HG03135 (cell line): ENCODE measurements around the gene RBPJ.

Experiments
- ATAC-seq: cut with Tn5 transposase; IDR thresholded peaks from one replicate; pipeline ENCODE4 v1.9.1; 2021; ENCODE audit warnings: mild to moderate bottlenecking, moderate library complexity; ENCODE audit not compliant: unreplicated experiment

The RBPJ gene

DNA sequence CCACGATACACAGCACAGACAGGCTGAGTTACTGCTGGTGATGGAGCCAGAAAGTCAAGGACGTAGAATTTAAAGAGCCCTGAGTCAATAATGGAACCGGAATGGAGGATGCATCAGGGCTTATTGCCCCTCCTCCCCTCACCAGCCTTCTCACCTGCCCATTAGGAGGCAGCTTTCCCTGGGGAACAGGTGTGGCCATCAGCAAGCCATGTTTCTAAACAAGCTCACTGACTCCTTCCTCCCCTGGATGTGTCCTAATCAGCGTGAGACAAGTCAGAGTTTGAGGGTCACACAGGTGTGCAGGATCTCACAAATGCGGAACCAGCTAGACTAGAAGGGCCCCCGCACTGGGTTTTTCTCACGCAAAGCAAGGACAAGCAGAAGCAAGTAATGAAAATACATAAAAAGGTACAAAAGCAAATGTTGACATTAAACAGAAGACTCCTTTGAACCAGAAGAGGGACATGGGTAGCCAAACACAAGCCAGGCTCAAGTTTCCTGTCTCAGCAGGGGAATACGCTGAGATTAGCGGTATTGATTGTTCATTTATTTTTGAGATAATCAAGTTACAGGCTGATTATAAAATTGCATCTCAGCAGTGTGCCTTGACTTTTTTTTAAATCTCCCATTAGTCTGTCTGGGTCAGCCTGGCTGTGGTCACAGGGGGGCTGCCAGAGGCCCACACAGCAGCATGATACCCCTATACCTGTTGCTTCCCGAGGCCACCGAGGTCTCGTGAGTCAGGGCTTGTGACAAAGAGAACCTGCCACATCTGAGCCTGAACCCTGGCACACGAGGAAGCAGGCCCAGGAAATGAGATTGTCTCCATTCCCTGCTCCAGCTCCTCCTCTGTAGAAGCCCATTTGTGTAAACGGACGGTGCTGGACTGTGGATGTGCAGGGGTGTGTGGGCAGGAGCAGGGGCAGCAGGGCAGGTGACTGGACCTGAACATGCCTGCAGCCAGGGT is 132.0 kb downstream of the RBPJ start:
- ATAC-seq: no peak

DNA sequence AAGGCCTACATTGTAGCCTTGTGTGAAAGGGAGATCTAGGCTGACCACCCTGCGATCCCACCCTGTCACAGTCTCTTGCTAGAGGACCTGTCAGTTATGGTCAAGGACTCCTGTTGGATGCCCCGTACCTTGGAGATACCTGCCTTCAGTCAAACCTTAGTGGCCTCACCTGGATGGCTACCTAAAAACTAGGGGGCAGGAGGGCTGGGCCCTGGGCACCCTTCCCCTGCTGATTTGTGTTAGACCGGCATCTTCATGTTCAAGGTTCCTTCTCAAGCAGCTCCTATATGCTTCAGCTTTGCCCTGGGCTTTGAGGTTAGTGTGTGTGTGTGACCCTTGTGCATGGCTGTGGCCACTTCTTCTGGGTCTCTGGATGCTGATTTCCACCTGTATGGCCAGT is 134.1 kb downstream of the RBPJ start:
- no peak for ATAC-seq

DNA sequence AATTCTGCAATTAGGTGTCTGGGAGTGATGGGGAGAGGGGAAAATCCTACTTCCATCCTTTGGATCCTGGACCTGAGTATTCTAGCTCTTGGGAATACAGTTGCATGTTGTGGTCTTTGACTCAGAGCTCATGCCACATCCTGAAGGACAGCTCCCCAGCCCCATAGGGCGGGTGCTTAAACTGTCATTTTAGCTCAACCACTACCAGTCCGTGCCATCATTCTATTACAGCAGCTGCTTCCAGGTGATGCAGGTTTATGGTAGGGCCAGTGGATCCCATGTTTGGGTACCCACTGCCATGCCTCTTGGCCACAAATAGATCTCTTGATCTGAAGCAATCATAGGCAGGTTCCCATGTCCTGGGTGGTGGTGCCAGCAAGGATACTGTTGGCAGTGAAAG is 134.8 kb downstream of the RBPJ start:
- no peak for ATAC-seq

DNA sequence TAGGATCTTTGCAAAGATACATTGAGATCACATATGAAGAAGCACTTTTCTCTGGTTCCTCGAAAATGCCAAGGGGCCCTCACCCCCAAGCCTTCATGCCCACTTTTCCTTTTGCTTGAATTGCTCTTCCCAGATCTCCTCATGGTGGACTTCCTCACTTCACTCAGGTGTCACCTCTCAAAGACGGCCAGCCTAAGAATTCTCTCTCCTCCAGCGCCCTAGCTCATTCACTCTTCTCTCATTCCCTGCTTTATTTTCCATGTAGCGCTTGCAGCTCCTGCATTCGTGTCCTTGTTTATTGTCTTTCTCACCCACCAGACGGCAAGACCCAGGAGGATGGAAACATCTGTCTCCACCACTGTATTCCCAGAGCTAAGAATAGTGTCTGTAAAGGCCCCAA is 136.6 kb downstream of the RBPJ start:
- no peak for ATAC-seq

DNA sequence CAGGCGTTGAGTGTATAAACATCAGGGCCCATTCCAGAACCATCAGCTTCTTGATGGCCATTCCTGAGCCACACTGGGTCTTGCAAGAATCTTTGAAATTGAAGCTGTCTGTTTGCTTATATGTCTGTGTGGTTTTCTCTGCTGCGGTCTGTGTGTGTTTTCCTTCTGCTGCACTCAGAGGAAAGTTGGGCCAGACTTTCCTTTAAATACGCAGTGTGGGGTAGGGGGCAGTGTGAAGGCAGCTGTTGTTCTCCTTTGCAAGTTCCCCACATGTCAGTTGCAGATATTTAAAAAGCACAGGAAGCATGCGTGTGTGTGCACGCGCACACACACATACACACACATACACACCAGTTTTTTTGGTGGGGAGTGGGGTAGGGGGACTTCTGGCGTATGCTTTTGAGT is 137.3 kb downstream of the RBPJ start:
- ATAC-seq: no peak

DNA sequence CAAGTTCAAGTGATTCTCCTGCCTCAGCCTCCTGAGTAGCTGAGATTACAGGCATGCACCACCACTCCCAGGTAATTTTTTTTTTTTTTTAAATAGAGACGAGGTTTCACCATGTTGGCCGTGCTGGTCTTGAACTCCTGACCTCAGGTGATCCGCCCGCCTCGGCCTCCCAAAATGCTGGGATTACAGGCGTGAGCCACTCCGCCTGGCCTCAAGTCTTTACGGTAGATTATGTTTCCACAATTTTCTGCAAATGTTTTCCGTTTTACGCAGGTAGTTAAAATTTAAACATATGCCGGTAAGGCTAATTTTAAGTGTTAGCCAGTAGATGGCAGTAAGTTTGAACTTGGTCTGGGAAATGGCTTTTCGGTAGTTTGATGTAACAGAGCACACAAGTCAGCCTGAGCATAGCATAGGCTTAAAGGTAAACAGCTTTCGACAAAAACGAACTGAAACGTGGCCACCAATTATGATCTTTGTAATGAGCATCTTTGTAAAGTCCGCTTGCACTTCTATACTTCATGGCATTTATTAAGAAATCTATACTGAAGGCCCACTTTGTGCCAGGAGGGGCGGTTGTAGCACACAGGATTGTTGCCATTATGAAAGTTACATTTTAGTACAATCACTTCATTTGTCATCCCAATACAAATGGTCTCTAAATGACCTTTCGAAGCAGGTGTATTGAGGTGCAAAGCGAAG is 138.4 kb downstream of the RBPJ start:
- no peak for ATAC-seq

DNA sequence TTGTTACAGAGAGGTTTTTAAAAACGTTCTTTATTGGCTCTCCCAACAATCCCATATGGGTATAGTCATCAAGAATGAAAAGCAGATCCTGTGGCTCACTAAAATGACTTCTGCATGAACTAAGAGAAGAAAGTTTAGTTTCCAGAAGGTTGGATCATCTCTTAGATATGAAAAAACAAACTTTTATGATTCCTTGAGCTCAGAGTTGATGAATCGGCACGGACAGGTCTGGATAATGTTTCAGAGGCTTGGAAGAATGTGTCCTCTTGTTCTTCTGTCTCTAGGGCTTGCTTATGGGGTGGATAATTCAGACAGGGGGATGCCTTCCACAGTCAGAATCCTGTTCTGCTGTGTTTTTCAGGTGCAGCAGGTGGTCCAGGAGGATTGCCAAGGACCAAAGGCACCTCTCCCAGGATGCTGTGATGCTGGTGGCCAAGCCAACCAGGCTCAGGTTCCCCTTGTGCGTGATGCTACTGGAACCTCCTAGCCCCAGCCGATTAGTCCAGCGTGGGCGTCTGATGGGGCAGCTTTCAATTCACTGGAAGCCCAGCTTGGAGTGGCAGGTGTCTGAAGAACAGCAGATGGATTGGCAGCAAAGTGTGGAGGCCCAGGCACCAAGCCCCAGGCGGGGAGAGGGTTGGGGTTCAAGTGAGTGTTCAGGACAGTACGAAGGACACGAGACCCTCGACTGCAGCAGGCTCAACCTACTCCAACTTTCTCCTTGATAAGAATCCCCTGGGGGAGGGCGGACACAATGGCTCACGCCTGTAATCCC is 139.1 kb downstream of the RBPJ start:
- no peak for ATAC-seq

DNA sequence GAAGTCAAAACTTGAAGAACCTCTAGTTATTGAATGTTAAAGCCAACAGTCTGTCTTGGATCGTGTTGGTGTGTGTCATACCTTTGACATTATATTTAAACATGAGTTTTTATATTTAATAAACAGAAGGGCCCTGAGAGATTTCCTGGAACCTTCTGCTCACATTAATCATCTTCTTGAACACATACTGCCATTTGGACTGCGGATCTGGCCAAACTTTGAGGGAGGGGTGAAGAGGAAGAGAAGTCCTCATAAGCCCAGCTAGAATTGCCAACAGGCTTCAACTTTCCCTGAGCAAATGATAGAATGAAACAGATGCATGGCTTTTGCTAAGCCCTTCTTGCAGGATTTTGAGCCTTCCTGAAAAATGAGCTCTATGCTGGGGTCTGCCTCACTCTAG is 142.1 kb downstream of the RBPJ start:
- no peak for ATAC-seq

DNA sequence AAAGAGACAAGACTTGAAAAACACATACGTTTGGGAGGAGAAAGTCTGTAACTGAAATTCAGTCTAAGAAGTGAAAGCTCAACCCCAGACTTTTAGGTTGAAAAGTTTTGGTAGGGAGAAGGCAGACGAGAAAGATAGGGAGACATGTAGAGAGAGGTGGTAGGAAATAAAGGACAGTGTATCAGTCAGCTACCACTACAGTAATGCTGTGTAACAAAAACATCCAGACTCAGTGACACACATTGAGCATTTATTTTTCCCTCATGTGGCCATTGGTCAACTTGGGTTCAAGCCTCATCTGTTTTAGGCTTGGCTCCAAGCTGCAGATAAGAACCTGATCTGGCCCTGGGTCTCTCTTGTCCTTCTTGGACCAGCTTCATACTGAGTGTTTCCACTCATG is 142.6 kb downstream of the RBPJ start:
- ATAC-seq: no peak

DNA sequence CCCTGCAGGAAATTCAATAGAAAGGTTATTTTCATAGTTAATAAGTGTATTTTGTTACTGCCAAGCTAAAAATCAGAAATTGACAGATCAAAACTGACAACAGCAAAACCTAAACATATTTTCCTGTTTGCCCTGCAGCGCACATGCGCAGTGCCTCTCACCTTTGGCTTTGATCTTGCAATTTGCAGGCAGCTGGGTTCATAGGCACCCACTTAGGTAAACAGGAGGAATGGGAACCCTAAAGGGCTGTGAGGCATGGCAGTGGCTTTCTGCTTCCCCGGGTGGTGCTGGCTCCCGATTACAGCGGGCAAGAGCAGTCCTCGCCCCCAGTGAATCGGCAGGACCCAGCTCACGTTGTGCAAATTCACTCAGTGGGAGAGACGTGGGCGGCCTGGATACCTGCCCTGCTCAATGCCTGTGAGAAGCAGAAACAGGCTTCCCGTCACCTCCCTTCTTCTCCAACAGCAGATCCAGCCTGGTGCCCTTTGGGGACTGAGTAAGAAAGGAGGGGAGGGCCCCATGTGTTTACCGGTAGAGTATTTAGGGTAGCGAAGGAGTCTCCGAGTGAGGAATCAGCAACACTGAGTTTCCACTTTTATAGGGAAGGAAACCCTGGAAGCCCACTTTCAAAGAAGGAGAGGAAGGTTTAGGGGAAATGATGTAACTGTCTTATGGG is 143.7 kb downstream of the RBPJ start:
- no peak for ATAC-seq

DNA sequence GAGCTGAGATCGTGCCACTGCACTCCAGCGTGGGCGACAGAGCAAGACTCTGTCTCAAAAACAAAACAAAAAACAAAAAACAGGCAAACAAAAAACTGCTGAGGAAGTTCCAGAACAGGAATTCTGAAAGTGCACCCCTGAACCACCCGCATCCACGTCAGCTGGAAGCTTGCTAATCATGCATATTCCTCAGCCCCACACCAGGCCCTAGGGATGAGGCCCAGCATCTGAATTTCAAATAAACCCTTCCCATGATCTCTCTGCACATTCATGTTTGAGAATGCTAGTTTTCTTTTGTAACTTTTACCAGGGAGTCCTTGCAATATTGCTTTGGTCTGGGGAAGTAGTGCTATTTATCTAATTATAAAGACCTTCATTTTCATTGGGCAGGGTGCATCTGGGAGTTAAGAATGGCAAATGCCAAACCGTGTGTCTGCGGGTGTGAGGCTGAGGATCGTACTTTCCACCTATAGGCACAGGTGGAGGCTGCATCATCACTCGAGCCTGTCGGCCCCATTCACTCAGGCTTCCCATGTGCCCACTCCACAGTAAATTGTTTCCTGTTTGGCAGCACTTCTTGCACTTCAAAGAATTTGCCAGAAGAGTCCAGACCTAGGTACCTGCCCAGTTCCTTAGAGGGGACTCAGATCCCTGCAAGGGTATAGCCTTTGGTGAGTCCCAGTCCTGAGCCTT is 145.9 kb downstream of the RBPJ start:
- ATAC-seq: no peak

DNA sequence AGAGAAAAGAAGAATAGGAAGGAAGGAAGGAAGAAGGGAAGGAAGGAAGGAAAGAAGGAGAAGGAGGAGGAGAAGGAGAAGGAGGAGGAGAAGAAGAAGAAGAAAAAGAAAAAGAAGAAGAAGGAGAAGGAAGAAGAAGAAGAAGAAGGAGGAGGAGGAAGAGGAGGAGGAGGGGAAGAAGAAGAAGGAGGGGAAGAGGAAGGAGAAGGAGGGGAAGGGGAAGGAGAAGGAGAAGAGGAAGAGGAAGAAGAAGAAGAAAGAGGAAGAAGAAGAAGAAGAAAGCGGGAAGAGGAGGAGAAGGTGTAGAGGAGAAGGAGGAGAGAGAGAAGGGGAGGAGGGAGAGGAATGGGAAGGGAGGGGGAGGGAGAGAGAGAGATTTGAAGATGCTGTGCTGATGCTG is 146.9 kb downstream of the RBPJ start:
- ATAC-seq: no peak

DNA sequence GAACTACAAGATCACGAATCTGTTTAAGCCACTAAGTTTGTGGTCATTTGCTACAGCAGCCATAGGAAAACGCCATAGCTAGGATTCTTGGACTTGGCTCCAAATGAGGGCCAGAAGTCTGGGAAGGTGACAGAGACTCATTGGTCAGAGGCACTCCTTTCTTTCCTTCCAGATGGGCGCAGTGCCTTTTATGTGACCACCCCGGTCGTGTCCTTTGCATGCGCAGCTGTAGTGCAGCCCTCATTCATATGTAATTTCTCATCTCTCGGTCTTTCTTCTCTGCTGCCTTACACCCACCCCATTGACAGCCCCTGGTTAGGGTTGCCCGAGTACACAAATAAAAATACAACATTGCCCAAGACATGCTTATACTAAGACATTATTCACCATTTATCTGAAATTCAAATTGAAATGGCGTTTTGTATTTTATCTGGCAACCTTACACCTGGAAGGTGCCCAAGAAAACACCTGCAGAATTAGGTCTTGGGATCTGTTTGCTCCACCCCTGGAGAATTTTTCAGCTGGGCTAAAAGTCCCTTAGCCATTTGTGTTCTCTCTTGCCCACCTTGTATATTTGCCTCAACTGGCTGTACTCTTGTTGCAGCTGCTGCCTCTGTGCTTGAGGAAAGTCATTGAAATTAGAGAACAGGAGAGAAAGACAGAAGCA is 147.6 kb downstream of the RBPJ start:
- no peak for ATAC-seq

DNA sequence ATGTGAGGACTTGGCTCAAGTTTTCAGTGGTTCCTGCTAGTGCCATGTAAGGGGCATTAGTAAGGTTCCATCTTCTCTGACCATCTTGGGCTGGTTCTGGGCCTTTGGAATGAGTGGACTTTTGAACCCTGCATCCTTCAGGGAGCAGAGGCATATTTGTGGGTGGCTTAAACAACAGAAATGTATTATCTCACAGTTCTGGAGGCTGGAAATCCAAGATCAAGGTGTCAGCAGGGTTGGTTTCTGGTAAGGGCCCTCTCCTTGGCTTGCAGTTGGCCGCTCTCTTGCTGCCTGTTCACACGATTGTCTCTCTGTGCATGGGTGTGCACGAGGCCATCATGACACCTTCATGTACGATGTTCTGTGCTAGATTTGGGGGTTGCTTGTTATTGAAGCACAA is 148.2 kb downstream of the RBPJ start:
- ATAC-seq: no peak

DNA sequence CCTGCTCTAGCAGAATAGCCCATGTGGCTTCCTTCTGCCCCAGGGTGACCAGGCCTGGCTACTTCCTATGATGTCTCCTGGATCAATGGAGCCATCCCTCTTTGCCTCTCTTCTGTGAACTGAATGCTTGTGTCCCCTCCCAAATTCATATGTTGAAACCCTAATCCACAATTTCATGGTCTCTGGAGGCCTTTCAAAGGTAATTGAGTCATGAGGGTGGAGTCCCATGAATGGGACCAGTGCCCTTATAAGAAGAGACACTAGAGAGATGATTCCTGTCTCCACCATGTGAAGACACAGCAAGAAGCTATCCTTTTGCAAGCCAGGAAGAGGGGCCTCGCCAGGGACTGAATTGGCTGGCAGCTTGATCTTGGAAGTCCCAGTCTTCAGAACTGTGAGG is 151.1 kb downstream of the RBPJ start:
- ATAC-seq: no peak

DNA sequence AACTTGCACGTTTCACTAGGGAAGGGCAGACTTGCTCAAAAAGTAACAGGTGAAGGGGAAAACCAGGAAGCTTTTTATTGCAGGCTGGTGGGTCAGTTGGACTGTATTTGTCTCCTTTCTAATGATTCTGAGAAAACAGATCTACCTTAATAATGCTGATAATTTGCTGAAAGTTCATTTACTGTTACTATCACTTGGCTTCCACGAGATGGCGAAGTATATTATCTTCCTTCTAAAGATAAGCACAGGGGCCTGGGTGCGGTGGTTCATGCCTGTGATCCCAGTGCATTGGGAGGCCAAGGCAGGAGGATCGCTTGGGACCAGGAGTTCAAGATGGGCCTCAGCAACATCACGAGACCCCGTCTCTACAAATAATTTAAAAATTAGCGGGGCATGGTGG is 153.1 kb downstream of the RBPJ start:
- ATAC-seq: no peak

DNA sequence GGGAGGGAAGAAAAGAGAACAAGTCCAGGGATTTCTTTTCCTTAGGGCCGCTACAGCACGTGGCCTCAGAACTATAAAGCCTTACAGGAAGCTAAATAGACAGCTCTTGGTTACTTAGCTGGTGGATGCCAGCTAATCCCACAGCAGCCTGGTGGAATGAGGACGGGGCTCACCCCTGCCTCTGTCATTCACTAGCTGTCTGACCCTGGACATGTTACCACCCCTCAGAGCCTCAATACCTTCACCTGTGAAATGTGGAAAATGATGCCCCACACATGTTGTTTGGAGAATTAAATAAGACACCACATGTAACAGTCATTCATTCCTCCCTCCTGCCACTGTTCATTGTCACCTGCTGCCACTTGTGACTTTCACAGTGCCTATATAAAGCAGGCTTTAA is 153.7 kb downstream of the RBPJ start:
- ATAC-seq: no peak

DNA sequence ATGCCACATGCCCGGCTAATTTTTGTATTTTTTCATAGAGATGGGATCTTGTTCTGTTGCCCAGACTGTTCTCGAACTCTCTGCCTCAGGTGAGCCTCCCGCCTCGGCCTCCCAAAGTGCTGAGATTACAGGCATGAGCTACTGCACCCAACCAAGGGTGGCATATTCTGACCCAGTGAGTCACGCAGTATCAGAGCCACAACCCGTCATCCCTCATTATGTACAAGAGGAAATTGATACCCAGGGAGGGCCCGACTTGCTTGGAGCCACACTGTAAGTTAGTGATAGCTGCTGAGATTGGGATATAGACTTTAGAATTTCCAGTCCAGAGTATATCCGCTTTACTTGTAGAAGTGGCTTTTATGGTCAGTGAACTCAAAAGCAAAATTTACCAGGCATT is 154.9 kb downstream of the RBPJ start:
- no peak for ATAC-seq

DNA sequence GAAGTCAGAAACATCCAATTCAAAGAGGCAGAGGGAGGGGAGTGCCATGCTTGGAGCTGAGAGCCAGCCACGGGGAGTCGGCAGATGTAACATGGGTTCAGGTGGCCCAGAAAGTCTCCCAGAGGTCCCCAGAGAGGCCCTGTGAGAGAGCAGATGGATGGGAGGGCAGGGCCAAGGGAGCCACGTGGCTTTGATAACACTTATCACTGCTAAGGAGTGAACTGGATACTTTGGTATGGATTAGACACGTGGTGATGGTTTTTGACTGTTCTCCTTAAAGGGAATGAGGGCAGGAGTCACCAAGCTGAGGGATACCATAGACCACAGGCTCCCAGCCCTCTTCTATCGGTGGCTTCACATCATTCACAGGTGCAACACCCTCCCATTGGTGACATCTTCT is 155.7 kb downstream of the RBPJ start:
- no peak for ATAC-seq

DNA sequence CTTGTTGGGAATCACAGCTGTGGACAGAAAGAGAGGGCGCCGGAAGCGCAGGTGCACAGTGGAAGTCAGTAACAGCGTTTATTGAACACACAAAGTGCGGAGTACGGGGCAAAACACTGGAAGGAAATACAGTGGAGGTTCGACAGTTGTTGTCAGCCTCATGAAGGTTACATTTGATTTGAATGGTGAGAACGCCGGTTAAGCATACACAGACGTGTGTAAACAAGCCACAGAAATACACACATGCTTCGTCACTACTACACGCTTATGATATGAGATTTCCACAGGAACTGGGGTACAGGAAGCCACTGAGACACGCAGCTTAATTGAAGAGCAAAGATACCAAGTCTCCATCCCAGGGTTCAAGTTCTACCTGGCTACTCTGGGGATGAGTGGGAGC is 157.5 kb downstream of the RBPJ start:
- no peak for ATAC-seq
